IgD-negative memory B cell (primary cell): ENCODE measurements around the gene PAK1IP1. TPM values are rescaled to one million over a fixed set of nuclear protein-coding genes. Genes with fewer than 3 reads are reported as not detected.
"Not testable (repeated sequence)": the region's sequence is repeated elsewhere in the genome, so short reads cannot be mapped to it uniquely, and the experiment has no call there.

Experiments used
- H3K27ac Mint-ChIP-seq, 3 donors: one replicate each; pipeline ENCODE4 v1.8.0; 2020 to 2022; ENCODE audit warnings: mild to moderate bottlenecking in 3 of 3, mixed read lengths in 3 of 3, moderate library complexity in 1 of 3
- H3K27me3 Mint-ChIP-seq: one replicate; pipeline ENCODE4 v1.8.0; 2021; ENCODE audit warnings: mixed read lengths
- H3K36me3 Mint-ChIP-seq: one replicate; pipeline ENCODE4 v1.8.0; 2020; ENCODE audit warnings: mild to moderate bottlenecking, mixed read lengths
- H3K4me1 Mint-ChIP-seq, 3 donors: one replicate each; pipeline ENCODE4 v1.8.0; 2020 to 2022; ENCODE audit warnings: mixed read lengths in 3 of 3, mild to moderate bottlenecking in 1 of 3
- H3K4me3 Mint-ChIP-seq, 4 donors: one replicate each; pipeline ENCODE4 v1.8.0; 2020 to 2022; ENCODE audit warnings: mild to moderate bottlenecking in 4 of 4, mixed read lengths in 4 of 4, moderate library complexity in 3 of 4
- H3K9me3 Mint-ChIP-seq, 3 donors: one replicate each; pipeline ENCODE4 v1.8.0; 2020 to 2021; ENCODE audit warnings: mixed read lengths in 3 of 3, mild to moderate bottlenecking in 1 of 3
- polyA plus RNA-seq: library from polyadenylated mRNA; unstranded; fragments of 300-500 nt; fragmentation: Illumina TruSeq; gene quantifications from one replicate; pipeline ENCODE4 v1.2.3, GENCODE V29; 2021

Gene PAK1IP1
- polyA plus RNA-seq, 1 donor from 2014 or later: 14.1 TPM

DNA sequence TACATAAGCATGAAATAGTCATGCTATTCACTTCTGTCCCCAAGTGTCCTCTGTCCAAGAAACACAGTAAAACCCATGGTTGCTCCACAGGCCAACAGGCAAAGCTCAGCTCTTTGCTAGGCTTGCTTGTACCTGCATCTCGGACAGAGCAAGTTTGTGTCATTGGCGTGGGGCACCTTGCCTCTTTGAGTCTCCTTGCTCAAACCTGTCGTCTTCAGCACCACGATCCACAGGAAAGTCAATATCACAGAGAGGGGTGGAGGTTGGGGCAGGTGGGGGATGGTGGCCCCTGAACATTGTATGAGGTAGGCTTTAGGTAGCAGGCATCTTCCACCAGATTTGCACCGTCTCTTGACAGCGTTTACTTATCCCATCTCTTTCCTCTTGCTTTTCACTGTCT lies 48.7 kb downstream of the PAK1IP1 start:
- no peaks in the 10 kb centered on the region for H3K36me3 Mint-ChIP-seq
- H3K4me3 Mint-ChIP-seq: peak overlapping the region in 1 of 4 donors; percentile 8
- H3K4me1 Mint-ChIP-seq: peaks cover 8 to 12% (median 11%) of the 10 kb centered on the region in 3 donors
- H3K9me3 Mint-ChIP-seq: no peaks in the 10 kb centered on the region
- H3K27me3 Mint-ChIP-seq: no peaks in the 10 kb centered on the region
- no peak overlapping the region for H3K27ac Mint-ChIP-seq

DNA sequence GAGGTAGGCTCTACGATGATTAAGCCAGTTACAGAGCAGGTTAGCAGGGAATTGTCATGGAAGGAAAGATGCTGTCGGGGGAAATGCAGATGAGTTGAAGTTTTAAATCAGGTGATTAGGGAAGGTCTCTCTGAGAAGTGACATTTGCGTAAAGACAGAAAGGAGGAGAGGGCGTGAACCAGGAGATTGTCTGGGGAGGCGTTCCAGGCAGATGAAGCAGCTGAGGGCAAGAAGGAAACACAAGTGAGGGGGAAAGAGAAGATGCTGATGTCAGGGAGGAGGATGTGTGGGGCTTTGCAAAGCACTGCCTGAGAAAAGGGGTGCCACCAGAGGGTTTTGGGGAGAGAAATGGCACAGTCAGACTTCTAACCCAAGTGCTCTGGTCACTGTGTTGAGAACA lies 50.3 kb downstream of the PAK1IP1 start:
- Mint-ChIP-seq H3K36me3 (no peaks in the 10 kb centered on the region), H3K4me3 (peak overlapping the region in 2 of 4 donors; percentile 53 to 99), H3K27me3 (no peaks in the 10 kb centered on the region), H3K4me1 (peaks cover 15 to 20% (median 18%) of the 10 kb centered on the region in 3 donors), H3K27ac (peak overlapping the region in 1 of 3 donors; percentile 54), H3K9me3 (no peaks in the 10 kb centered on the region)

DNA sequence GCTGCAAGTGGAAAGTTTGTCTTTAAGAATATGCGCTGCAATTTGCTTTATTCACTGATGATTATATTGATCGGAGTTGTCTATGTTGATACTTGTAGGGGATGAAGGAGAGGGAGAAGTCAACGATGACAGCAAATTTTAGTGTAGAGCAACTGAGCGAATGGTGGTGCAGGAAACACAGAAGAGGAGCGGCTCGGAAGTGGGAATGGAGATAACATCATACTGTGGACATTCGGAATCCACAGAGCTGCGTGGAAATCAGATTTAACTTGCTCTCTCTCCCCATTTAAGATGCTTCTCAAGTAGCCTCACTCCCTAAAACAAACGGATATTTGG lies 52.1 kb downstream of the PAK1IP1 start:
- H3K9me3 Mint-ChIP-seq: no peaks in the 10 kb centered on the region
- H3K4me3 Mint-ChIP-seq: peak overlapping the region; percentile 96 to 99 (median 98)
- H3K4me1 Mint-ChIP-seq: peaks cover 16 to 25% (median 22%) of the 10 kb centered on the region in 3 donors
- peak overlapping the region; percentile 74 to 96 (median 81) for H3K27ac Mint-ChIP-seq
- H3K36me3 Mint-ChIP-seq: no peaks in the 10 kb centered on the region
- H3K27me3 Mint-ChIP-seq: no peaks in the 10 kb centered on the region

DNA sequence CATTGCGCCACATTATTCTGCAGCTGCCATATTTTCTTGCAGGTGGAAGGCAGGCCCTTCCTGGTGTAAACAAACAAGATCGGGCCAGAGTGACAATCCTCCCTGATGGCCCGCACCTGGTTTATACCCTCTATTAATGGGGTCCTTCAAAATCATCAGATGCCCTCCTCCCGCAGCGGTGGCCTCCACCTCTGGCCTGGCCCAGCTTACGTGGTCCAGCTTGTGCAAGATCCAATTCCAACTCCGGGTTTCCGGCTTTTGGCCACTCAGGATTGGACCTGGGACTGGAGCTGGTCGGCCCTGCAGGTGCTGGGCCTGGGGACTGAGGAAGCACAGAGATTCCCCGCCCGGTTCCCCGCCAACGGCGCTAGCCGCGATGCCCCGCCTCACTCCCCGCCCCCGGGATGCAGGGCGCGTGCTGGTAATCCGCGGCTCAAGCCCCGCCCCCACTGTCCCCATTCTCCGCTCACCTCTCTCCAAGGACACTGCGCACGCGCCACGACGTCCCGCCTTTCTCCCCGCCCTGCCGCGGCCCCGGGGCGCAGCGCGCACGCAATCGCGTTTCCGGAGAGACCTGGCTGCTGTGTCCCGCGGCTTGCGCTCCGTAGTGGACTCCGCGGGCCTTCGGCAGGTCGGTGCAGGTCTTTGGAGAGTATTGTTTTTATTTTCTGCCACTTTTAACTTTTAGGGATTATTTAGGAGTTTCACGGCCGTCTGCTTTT lies 52.6 kb downstream of the PAK1IP1 start, which contains the start of gene TMEM14B:
Gene TMEM14B (plus strand): TSS at position 555 of the 722 bp plus-strand sequence. CDS start 1,441 bp downstream, outside the sequence.
- H3K27ac Mint-ChIP-seq: peak within 1 kb of the TSS; percentile 81 to 98 (median 96)
- H3K4me3 Mint-ChIP-seq: peak within 1 kb of the TSS; percentile 96 to 99 (median 98)
- no peaks in the 10 kb centered on the region for H3K27me3 Mint-ChIP-seq
- H3K36me3 Mint-ChIP-seq: no peaks in the 10 kb centered on the region
- H3K9me3 Mint-ChIP-seq: no peaks in the 10 kb centered on the region
- H3K4me1 Mint-ChIP-seq: peaks cover 16 to 25% (median 22%) of the 10 kb centered on the region in 3 donors

DNA sequence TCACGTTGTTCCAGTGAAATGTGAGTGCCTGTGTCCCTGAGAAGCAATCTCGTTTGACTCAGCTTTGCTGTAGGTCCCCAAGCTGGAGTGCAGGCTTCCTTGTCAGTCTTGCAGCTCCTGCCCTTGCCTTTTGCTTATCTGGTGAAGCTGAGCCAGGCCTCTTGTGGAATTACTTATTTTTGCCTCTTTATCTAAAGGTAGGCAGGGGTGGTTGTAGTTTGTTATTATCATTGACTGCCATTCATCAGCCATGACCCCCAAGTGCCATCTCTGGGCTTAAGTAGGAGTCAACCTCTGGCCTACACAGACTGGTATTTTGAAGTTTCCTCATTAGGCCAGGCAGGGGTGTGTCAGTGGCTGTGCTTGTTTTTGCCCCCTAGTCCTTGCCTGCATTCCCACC lies 55.0 kb downstream of the PAK1IP1 start:
- H3K4me3 Mint-ChIP-seq: peak overlapping the region in 3 of 4 donors; percentile 4 to 99 (median 73)
- no peaks in the 10 kb centered on the region for H3K27me3 Mint-ChIP-seq
- no peaks in the 10 kb centered on the region for H3K36me3 Mint-ChIP-seq
- H3K27ac Mint-ChIP-seq: peak overlapping the region in 1 of 3 donors; percentile 79
- peaks cover 16 to 31% (median 22%) of the 10 kb centered on the region in 3 donors for H3K4me1 Mint-ChIP-seq
- H3K9me3 Mint-ChIP-seq: no peaks in the 10 kb centered on the region

DNA sequence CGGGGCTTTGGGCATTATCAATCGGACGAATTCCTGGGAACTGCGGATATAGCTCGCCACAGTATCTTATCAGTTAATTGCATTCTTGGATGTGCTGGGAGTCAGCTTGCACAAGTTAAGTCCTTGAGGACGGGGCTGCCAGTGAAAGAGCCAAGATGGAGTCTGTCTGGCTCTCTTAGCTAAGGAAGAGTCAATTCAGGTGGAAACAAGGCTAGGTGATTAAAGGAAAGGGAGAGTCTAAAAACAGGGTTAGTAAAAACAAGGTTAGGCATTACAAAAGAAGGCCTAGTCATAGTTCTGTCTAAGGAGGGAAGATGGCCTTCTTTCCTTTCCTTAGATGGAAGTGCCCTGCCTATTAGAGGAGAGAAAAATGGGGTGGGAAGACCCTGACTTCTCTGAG lies 55.8 kb downstream of the PAK1IP1 start:
- H3K36me3 Mint-ChIP-seq, H3K27ac Mint-ChIP-seq: not testable (repeated sequence)
- H3K4me3 Mint-ChIP-seq: peak overlapping the region in 1 of 4 donors; percentile 99

DNA sequence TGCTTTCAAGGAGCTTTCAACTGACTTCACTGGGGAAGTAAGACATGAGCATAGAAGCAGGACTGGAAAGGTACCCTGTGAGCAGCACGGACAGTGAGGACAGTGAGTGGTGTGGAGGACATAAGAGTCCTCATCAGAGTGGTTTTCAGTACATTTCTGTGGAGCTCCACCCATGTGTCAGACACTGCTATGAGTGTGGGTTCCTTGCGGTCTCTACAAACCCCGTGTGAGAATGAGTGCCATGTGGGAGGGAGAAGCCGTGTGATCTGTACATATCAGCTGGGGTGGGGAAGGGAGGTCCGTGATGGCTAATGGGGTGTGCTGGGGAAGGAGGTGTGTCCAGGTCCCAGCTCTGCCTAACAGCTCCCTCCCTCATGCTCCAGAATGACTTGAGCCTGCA lies 57.0 kb downstream of the PAK1IP1 start:
- Mint-ChIP-seq H3K4me3 (peak overlapping the region in 2 of 4 donors; percentile 22 to 23), H3K4me1 (peaks cover 13 to 28% (median 21%) of the 10 kb centered on the region in 3 donors)
- not testable (repeated sequence) for H3K27ac Mint-ChIP-seq, H3K9me3 Mint-ChIP-seq, H3K27me3 Mint-ChIP-seq, H3K36me3 Mint-ChIP-seq

More for the DNA sequence above, 55.8 kb downstream of the PAK1IP1 start:
- not testable (repeated sequence) for H3K27me3 Mint-ChIP-seq, H3K9me3 Mint-ChIP-seq
- H3K4me1 Mint-ChIP-seq: peaks cover 16 to 31% (median 22%) of the 10 kb centered on the region in 3 donors

DNA sequence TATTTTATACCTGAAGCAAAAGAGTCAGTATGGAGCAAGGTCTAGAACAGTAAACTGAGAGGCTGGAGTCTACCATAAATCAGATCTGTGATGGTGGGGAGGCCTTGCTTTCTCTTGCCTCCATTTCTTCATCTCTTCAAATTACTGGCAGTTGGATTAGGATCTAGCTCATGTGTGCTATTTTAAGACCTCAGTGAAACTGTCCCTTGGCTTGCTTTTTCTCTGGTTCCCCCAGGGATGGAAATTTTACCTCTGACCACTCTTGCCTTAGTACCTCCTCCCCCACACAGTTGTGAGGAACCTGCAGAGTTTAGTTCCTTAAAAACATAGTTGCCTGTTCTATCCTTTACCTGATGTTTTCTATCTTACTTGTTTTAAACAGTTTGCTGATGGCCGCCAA lies 61.3 kb downstream of the PAK1IP1 start:
- peaks cover 9% of the 10 kb centered on the region for H3K36me3 Mint-ChIP-seq
- H3K9me3 Mint-ChIP-seq: no peaks in the 10 kb centered on the region
- H3K4me1 Mint-ChIP-seq: peaks cover 4 to 16% (median 11%) of the 10 kb centered on the region in 3 donors
- peak overlapping the region in 1 of 3 donors; percentile 53 for H3K27ac Mint-ChIP-seq
- H3K27me3 Mint-ChIP-seq: no peaks in the 10 kb centered on the region
- no peak overlapping the region for H3K4me3 Mint-ChIP-seq

Other genes starting within 250 kb of the PAK1IP1 start
- 6.0 TPM for gene GCNT2, start 173.6 kb upstream of the PAK1IP1 start, polyA plus RNA-seq
- 1.1 TPM for gene C6orf52, start 356 bp upstream of the PAK1IP1 start, polyA plus RNA-seq
- gene TMEM14C, start 28.1 kb downstream of the PAK1IP1 start, polyA plus RNA-seq: 83.5 TPM
- 173 TPM for gene TMEM14B, start 52.8 kb downstream of the PAK1IP1 start, polyA plus RNA-seq
- gene MAK, start 143.6 kb downstream of the PAK1IP1 start, polyA plus RNA-seq: 0.18 TPM
- not detected for gene GCM2, start 187.1 kb downstream of the PAK1IP1 start, polyA plus RNA-seq
- gene SYCP2L, start 192.1 kb downstream of the PAK1IP1 start, polyA plus RNA-seq: not detected